Hepatocyte (in vitro differentiated cells): Measurements from ENCODE around the gene TOR1AIP1. TPM values are rescaled to one million over a fixed set of nuclear protein-coding genes. Genes with fewer than 3 reads are reported as not detected.
A peak's percentile ranks its signal among the peaks of the same experiment; 100 is the strongest.
"Not testable (repeated sequence)": the region's sequence is repeated elsewhere in the genome, so short reads cannot be mapped to it uniquely, and the experiment has no call there.

Source experiments
- DNase-seq: peaks from one replicate; pipeline ENCODE4 v3.0.0-alpha.2; 2016; ENCODE audit warnings: low spot score
- H2AFZ ChIP-seq: fragments of 200-600 bp; sonication (generic); 2 replicates; pipeline ENCODE4 v1.6.0; 2016; ENCODE audit warnings: antibody characterized with exemption, mild to moderate bottlenecking
- H3K27ac ChIP-seq: fragments of 200-600 bp; sonication (generic); 2 replicates; pipeline ENCODE4 v1.5.1; 2016; ENCODE audit warnings: mild to moderate bottlenecking
- H3K27me3 ChIP-seq: fragments of 200-600 bp; sonication (generic); 2 replicates; pipeline ENCODE4 v1.6.1; 2016
- H3K36me3 ChIP-seq: fragments of 200-600 bp; sonication (generic); replicated peaks from 2 replicates; pipeline ENCODE4 v1.5.1; 2016; ENCODE audit warnings: low read depth; ENCODE audit not compliant: insufficient read depth
- H3K4me1 ChIP-seq: fragments of 200-600 bp; sonication (generic); 2 replicates; pipeline ENCODE4 v1.5.1; 2016; ENCODE audit warnings: mild to moderate bottlenecking, moderate library complexity; ENCODE audit not compliant: insufficient read depth
- H3K4me2 ChIP-seq: fragments of 200-600 bp; sonication (generic); 2 replicates; pipeline ENCODE4 v1.6.0; 2016
- H3K4me3 ChIP-seq: fragments of 200-600 bp; sonication (generic); 2 replicates; pipeline ENCODE4 v1.5.1; 2016; ENCODE audit warnings: mild to moderate bottlenecking
- H3K79me2 ChIP-seq: fragments of 200-600 bp; sonication (generic); 2 replicates; pipeline ENCODE4 v1.6.0; 2017; ENCODE audit warnings: mild to moderate bottlenecking
- H3K9me2 ChIP-seq: fragments of 200-600 bp; sonication (generic); replicated peaks from 2 replicates; pipeline ENCODE4 v1.6.0; 2017; ENCODE audit warnings: mild to moderate bottlenecking; ENCODE audit not compliant: insufficient read depth
- H3K9me3 ChIP-seq: fragments of 200-600 bp; sonication (generic); 2 replicates; pipeline ENCODE4 v1.5.1; 2016; ENCODE audit warnings: low read depth, mild to moderate bottlenecking
- H4K20me1 ChIP-seq: fragments of 200-600 bp; sonication (generic); 2 replicates; pipeline ENCODE4 v1.6.0; 2016; ENCODE audit warnings: mild to moderate bottlenecking; ENCODE audit not compliant: insufficient read depth, poor library complexity, severe bottlenecking
- EZH2 ChIP-seq: fragments of 200-600 bp; sonication (generic); IDR thresholded peaks from 2 replicates; pipeline ENCODE4 v1.6.1; 2016; ENCODE audit warnings: antibody characterized with exemption, mild to moderate bottlenecking, borderline replicate concordance
- EZH2phosphoT487 ChIP-seq: fragments of 200-600 bp; sonication (generic); IDR thresholded peaks from one replicate; pipeline ENCODE4 v1.6.1; 2018; ENCODE audit warnings: antibody characterized with exemption, mild to moderate bottlenecking, low read depth, moderate library complexity; ENCODE audit not compliant: unreplicated experiment, severe bottlenecking
- WGBS: methylation state at CpG from one replicate; pipeline ENCODE4 v1.1.6; 2016; ENCODE audit warnings: low lambda C conversion rate; ENCODE audit errors: missing lambda C conversion rate; 5-methylcytosine and 5-hydroxymethylcytosine counted together
- polyA plus RNA-seq: library from polyadenylated mRNA; unstranded; fragments of >200 nt; fragmentation: Nextera tagmentation; extraction: Ambion mirVana; gene quantifications from 2 replicates; pipeline ENCODE4 v1.2.1, GENCODE V29; 2016
- total RNA-seq: library from RNA; depleted of rRNA; stranded (reverse); fragments of >200 nt; gene quantifications from 2 replicates; pipeline ENCODE4 v1.2.3, GENCODE V29; 2014
- TF ChIP-seq, protein P1 (sequence below): fragments of 200-600 bp; sonication (generic); IDR thresholded peaks from 2 replicates; pipeline ENCODE4 v1.5.1; 2016; ENCODE audit warnings: antibody characterized with exemption, mild to moderate bottlenecking; ENCODE audit not compliant: poor library complexity

Gene TOR1AIP1, protein sequence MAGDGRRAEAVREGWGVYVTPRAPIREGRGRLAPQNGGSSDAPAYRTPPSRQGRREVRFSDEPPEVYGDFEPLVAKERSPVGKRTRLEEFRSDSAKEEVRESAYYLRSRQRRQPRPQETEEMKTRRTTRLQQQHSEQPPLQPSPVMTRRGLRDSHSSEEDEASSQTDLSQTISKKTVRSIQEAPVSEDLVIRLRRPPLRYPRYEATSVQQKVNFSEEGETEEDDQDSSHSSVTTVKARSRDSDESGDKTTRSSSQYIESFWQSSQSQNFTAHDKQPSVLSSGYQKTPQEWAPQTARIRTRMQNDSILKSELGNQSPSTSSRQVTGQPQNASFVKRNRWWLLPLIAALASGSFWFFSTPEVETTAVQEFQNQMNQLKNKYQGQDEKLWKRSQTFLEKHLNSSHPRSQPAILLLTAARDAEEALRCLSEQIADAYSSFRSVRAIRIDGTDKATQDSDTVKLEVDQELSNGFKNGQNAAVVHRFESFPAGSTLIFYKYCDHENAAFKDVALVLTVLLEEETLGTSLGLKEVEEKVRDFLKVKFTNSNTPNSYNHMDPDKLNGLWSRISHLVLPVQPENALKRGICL
- total RNA-seq: 36.1 and 45.6 TPM in 2 replicates
- polyA plus RNA-seq: 18.8 and 25.9 TPM in 2 replicates

- WGBS: under 1% methylated on average over 69 of the region's 72 CpGs
- peaks cover 61% of the 10 kb centered on the region for H3K79me2 ChIP-seq
- H3K4me2 ChIP-seq: peak within 1 kb of the TSS; percentile 89
- H4K20me1 ChIP-seq: peaks cover 4% of the 10 kb centered on the region
- H3K27me3 ChIP-seq: no peaks in the 10 kb centered on the region
- no peaks in the 10 kb centered on the region for H3K9me2 ChIP-seq
- peak within 1 kb of the TSS; percentile 77 for H2AFZ ChIP-seq
- TF ChIP-seq, protein P1, sequence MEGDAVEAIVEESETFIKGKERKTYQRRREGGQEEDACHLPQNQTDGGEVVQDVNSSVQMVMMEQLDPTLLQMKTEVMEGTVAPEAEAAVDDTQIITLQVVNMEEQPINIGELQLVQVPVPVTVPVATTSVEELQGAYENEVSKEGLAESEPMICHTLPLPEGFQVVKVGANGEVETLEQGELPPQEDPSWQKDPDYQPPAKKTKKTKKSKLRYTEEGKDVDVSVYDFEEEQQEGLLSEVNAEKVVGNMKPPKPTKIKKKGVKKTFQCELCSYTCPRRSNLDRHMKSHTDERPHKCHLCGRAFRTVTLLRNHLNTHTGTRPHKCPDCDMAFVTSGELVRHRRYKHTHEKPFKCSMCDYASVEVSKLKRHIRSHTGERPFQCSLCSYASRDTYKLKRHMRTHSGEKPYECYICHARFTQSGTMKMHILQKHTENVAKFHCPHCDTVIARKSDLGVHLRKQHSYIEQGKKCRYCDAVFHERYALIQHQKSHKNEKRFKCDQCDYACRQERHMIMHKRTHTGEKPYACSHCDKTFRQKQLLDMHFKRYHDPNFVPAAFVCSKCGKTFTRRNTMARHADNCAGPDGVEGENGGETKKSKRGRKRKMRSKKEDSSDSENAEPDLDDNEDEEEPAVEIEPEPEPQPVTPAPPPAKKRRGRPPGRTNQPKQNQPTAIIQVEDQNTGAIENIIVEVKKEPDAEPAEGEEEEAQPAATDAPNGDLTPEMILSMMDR: peak; percentile 37
- TF ChIP-seq EZH2: no peak
- H3K4me1 ChIP-seq: peaks cover 16% of the 10 kb centered on the region
- no peaks in the 10 kb centered on the region for H3K36me3 ChIP-seq
- peak within 1 kb of the TSS; percentile 100 for H3K27ac ChIP-seq
- H3K9me3 ChIP-seq: no peaks in the 10 kb centered on the region
- H3K4me3 ChIP-seq: peak within 1 kb of the TSS; percentile 73
- peak; percentile 99 for DNase-seq
Measured at GRCh38 chr1:179882253-179883039, at the start of gene TOR1AIP1. Gene TOR1AIP1, plus strand, starts transcription at chr1:179882285. Its CDS starts 218 bp downstream, at chr1:179882503.

DNA sequence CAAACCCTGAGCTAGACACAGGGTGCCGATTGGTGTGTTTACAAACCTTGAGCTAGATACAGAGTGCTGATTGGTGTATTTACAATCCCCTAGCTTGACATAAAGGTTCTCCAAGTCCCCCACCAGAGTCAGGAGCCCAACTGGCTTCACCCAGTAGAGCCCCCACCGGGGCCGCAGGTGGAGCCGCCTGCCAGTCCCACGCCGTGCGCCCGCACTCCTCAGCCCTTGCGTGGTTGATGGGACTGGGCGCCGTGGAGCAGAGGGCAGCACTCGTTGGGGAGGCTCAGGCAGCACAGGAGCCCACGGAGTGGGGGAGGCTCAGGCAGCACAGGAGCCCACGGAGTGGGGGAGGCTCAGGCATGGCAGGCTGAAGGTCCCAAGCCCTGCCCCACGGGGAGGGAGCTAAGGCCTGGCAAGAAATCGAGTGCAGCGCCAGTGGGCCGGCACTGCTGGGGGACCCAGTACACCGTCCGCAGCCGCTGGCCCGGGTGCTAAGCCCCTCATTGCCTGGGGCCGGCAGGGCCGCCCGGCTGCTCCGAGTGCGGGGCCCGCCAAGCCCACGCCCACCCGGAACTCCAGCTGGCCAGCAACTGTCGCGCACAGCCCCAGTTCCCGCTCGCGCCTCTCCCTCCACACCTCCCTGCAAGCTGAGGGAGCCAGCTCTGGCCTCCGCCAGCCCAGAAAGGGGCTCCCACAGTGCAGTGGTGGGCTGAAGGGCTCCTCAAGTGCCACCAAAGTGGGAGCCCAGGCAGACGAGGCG is 45.2 kb upstream of the TOR1AIP1 start:
- not testable (repeated sequence) for H3K4me3 ChIP-seq, H3K9me3 ChIP-seq, H3K4me1 ChIP-seq, H3K4me2 ChIP-seq, H3K27me3 ChIP-seq, H3K27ac ChIP-seq, H3K79me2 ChIP-seq, H3K9me2 ChIP-seq, H3K36me3 ChIP-seq, H2AFZ ChIP-seq, H4K20me1 ChIP-seq, DNase-seq
- 98% methylated on average over 28 of the region's 38 CpGs for WGBS

DNA sequence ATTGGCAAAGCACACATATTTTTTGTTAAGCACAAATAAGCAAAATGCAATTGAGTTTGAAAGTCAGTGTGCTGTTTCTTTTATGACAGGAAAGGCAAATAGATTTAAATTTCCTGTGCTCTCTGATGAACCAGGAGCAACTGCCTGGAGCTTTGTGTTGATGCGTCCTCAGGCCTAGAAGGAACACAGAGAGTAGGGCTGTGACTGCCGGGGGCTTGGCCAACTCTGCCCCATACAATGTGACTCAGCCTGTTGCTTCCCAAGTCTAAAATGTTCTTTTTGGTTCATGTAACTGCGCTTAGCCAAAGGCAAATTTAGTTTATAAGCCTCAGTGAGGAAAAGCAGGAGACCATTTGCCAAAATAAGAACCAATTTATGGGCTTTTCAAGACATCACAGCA is 42.0 kb upstream of the TOR1AIP1 start:
- TF ChIP-seq EZH2: no peak
- TF ChIP-seq, protein P1: no peak
- no peak for TF ChIP-seq EZH2phosphoT487
- WGBS: 75% methylated on average over 3 of the region's 3 CpGs
- no peaks in the 10 kb centered on the region for H3K27me3 ChIP-seq
- H3K36me3 ChIP-seq: no peaks in the 10 kb centered on the region
- DNase-seq: no peak
- H3K4me2 ChIP-seq: no peak overlapping the region
- H3K4me3 ChIP-seq: no peak overlapping the region
- H3K9me3 ChIP-seq: no peaks in the 10 kb centered on the region
- H2AFZ ChIP-seq: no peak overlapping the region
- H4K20me1 ChIP-seq: no peaks in the 10 kb centered on the region
- no peak overlapping the region for H3K27ac ChIP-seq
- peaks cover 4% of the 10 kb centered on the region for H3K4me1 ChIP-seq
- H3K79me2 ChIP-seq: no peaks in the 10 kb centered on the region
- H3K9me2 ChIP-seq: no peaks in the 10 kb centered on the region
